ENCODE results near the gene AUTS2.

The AUTS2 gene

DNA sequence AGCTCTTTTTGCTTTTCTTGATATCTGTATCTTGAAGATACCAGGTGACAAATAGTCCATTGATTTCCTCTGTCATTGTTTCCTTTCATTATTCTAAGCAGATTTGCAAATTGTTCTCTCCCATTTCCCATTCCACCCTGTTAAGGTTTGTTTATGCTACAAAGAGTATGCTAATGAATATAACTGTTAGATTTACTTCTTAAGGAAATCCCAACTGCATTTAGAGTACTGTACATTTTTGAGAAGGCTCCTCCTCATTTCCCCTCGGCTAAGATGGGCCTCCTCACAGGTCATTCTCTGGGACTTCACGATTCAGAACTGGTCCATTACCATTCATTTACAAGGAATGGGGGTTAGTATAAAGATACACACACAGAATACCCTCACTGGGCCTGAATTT is 15.6 kb downstream of the AUTS2 start:
- TF ChIP-seq POLR2A (IDR thresholded peaks at IDR 0.05; ENCODE audit: low read depth, low read length): no peak
- no peak for TF ChIP-seq POLR2AphosphoS5 (IDR thresholded peaks at IDR 0.05; ENCODE audit: low read depth, low read length)
- no peak for TF ChIP-seq TAF1 (IDR thresholded peaks at IDR 0.05; ENCODE audit: borderline replicate concordance, low read depth, low read length)
- FAIRE-seq: no peak
- DNase-seq (ENCODE audit: insufficient read length): no peak

- DNase-seq (ENCODE audit: insufficient read length) (no peak), FAIRE-seq (no peak)
- TF ChIP-seq TAF1 (IDR thresholded peaks at IDR 0.05; ENCODE audit: borderline replicate concordance, low read depth, low read length) (no peak), POLR2AphosphoS5 (IDR thresholded peaks at IDR 0.05; ENCODE audit: low read depth, low read length) (no peak), POLR2A (IDR thresholded peaks at IDR 0.05; ENCODE audit: low read depth, low read length) (no peak)
These were observed 17.4 kb downstream of the AUTS2 start for GRCh38 chr7:69615685-69616084.

- FAIRE-seq (peak; percentile 24), DNase-seq (ENCODE audit: insufficient read length) (no peak)
- TF ChIP-seq TAF1 (IDR thresholded peaks at IDR 0.05; ENCODE audit: borderline replicate concordance, low read depth, low read length) (no peak), POLR2AphosphoS5 (IDR thresholded peaks at IDR 0.05; ENCODE audit: low read depth, low read length) (no peak), POLR2A (IDR thresholded peaks at IDR 0.05; ENCODE audit: low read depth, low read length) (no peak)
These were observed 19.1 kb downstream of the AUTS2 start for GRCh38 chr7:69617364-69617763.

- DNase-seq (ENCODE audit: insufficient read length) (no peak), FAIRE-seq (peak; percentile 46)
- no peak for TF ChIP-seq POLR2AphosphoS5 (IDR thresholded peaks at IDR 0.05; ENCODE audit: low read depth, low read length)
- no peak for TF ChIP-seq TAF1 (IDR thresholded peaks at IDR 0.05; ENCODE audit: borderline replicate concordance, low read depth, low read length)
- no peak for TF ChIP-seq POLR2A (IDR thresholded peaks at IDR 0.05; ENCODE audit: low read depth, low read length)
These were observed 20.8 kb downstream of the AUTS2 start for GRCh38 chr7:69619054-69619453.

GRCh38 chr7:69619635-69620034 is 21.4 kb downstream of the AUTS2 start:
- TF ChIP-seq POLR2AphosphoS5 (IDR thresholded peaks at IDR 0.05; ENCODE audit: low read depth, low read length) (no peak), TAF1 (IDR thresholded peaks at IDR 0.05; ENCODE audit: borderline replicate concordance, low read depth, low read length) (no peak), POLR2A (IDR thresholded peaks at IDR 0.05; ENCODE audit: low read depth, low read length) (no peak)
- FAIRE-seq: peak; percentile 65
- no peak for DNase-seq (ENCODE audit: insufficient read length)

- TF ChIP-seq POLR2A (IDR thresholded peaks at IDR 0.05; ENCODE audit: low read depth, low read length) (no peak), TAF1 (IDR thresholded peaks at IDR 0.05; ENCODE audit: borderline replicate concordance, low read depth, low read length) (no peak), POLR2AphosphoS5 (IDR thresholded peaks at IDR 0.05; ENCODE audit: low read depth, low read length) (no peak)
- FAIRE-seq: no peak
- no peak for DNase-seq (ENCODE audit: insufficient read length)
These were observed 21.8 kb downstream of the AUTS2 start for GRCh38 chr7:69620063-69620462.

DNA sequence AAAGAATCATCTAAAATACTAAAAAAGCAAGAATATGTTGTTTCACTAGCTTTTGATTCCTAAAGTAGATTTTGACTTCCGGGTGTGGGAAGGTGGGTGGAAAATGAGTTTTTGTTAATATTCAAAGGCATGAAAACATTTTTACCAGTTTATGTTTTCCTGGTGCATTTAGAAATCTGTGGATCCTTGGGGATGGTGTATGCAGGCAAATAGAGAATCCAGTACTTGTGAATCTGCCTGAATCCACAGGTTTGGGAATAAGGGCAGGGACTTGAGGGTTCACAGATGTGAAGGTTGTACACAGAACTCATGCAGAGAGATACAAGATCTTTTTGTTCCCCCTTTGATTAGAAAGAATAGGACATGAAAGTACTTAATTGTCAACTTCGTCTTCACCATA is 22.4 kb downstream of the AUTS2 start:
- FAIRE-seq: peak; percentile 5
- no peak for TF ChIP-seq TAF1 (IDR thresholded peaks at IDR 0.05; ENCODE audit: borderline replicate concordance, low read depth, low read length)
- TF ChIP-seq POLR2A (IDR thresholded peaks at IDR 0.05; ENCODE audit: low read depth, low read length): no peak
- TF ChIP-seq POLR2AphosphoS5 (IDR thresholded peaks at IDR 0.05; ENCODE audit: low read depth, low read length): no peak
- DNase-seq (ENCODE audit: insufficient read length): no peak

DNA sequence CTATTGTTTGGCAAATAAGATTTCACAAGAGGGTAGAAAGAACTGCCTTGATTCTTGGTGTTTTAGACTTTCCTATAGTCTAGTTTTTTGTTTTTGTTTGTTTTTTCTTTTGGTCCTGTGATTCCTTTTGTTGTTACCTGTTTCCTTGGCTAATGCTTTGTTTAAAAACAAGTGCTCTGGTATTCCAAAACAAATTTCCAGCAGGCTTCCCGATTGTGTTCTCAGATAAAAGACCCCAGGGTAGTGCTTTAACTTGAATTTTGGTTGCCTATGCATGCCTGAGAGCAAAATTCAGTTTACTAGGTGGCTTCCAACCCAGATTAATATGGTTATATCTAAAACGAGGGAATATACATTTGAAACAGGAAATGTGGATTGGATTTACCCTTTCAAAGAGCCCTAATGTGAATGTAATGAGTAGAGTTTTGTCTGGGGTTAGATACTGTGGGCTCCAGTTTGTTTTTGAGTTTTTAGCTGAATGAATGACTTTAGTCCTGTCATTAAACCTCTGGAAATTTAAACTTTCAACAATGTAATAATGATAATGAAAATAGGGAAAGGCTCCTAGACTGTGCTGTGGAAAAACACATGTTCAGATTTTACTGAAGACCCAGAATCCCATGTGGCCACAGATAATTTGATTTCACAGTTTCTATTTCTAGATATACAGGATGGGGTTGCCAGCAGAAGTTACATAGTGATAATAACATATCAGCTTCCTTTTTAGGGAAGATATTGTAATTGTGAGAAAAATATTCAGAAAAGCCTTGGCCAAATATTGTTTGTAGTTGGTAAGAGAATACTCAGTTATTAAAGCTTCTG is 23.9 kb downstream of the AUTS2 start:
- no peak for DNase-seq (ENCODE audit: insufficient read length)
- FAIRE-seq: no peak
- TF ChIP-seq POLR2A (IDR thresholded peaks at IDR 0.05; ENCODE audit: low read depth, low read length) (no peak), TAF1 (IDR thresholded peaks at IDR 0.05; ENCODE audit: borderline replicate concordance, low read depth, low read length) (no peak), POLR2AphosphoS5 (IDR thresholded peaks at IDR 0.05; ENCODE audit: low read depth, low read length) (no peak)

DNA sequence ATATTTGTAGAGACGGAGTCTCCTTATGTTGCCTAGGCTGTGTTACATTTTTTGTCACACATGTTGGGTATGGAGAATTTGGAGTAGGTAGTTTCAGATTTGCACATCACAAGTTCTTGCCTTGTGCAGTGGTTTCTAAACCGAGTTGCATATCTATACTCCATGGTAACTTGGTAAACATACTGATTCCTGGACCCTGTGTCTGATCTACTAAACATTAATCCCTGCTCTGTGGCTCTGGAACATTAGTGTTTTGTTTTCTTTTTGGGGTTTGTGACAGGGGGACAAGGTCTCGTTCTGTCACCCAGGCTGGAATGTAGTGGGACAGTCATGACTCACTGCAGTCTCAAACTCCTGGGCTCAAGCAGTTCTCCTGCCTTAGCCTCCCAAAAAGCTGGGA is 24.7 kb downstream of the AUTS2 start:
- TF ChIP-seq TAF1 (IDR thresholded peaks at IDR 0.05; ENCODE audit: borderline replicate concordance, low read depth, low read length): no peak
- no peak for TF ChIP-seq POLR2AphosphoS5 (IDR thresholded peaks at IDR 0.05; ENCODE audit: low read depth, low read length)
- TF ChIP-seq POLR2A (IDR thresholded peaks at IDR 0.05; ENCODE audit: low read depth, low read length): no peak
- peak; percentile 81 for FAIRE-seq
- no peak for DNase-seq (ENCODE audit: insufficient read length)

DNA sequence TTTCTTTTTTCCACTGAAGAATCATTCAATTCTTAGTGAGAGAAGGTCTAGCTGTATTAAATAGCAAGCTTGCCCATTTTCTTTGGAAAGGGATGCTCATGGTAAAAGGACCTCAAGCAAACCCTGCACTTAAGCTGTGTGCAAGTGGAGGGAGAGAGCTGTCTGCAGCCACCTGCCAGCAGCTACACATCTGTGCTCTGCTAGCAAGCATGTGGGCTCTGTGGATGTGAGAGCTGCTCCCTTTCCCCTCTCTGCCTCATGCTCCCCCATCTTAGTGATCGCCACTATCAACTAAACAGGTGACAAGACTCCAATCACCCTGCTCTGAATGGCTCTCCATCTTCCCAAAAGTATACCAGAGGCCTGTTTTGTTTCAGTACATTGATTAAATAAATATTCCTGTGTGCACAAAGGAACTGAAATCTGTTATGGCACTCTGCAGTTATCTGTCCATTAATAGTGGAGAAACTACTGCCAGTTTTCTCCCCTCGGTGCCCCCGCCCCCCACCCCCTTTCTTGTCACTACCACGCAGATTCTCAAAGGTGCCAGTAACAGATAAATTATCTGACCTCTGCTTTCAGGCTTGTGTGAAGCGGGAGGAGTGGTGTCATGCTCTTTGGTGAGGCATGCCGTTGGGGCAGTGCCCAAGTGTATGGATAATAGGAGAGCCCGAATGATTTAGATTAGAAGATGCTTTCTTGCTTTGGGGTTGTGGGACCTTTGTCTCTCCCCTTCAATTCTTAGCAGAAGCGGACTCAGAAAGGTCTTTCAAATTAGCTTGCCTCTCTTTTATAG is 26.4 kb downstream of the AUTS2 start:
- DNase-seq (ENCODE audit: insufficient read length) (no peak), FAIRE-seq (no peak)
- TF ChIP-seq POLR2AphosphoS5 (IDR thresholded peaks at IDR 0.05; ENCODE audit: low read depth, low read length) (no peak), POLR2A (IDR thresholded peaks at IDR 0.05; ENCODE audit: low read depth, low read length) (no peak), TAF1 (IDR thresholded peaks at IDR 0.05; ENCODE audit: borderline replicate concordance, low read depth, low read length) (no peak)

DNA sequence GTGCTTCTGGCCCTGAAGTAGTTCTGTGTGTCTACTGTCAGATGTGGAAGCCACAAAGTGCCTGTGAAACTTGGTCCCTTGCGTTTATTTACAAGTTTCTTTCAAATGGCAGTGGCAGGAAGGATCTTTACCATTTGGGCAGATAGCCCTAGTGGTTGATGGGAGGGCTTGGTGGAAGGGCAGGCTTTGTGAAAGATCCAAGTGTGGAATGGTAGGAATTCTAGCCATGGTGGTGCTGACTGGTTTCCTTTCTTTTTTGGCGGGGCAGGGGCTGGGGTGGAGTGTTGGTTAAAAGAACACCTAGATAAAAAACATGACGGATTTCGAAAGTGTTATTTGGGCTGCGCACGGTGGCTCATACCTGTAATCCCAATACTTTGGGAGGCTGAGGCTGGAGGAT is 27.0 kb downstream of the AUTS2 start:
- DNase-seq (ENCODE audit: insufficient read length) (no peak), FAIRE-seq (no peak)
- no peak for TF ChIP-seq POLR2AphosphoS5 (IDR thresholded peaks at IDR 0.05; ENCODE audit: low read depth, low read length)
- no peak for TF ChIP-seq POLR2A (IDR thresholded peaks at IDR 0.05; ENCODE audit: low read depth, low read length)
- TF ChIP-seq TAF1 (IDR thresholded peaks at IDR 0.05; ENCODE audit: borderline replicate concordance, low read depth, low read length): no peak
